ENCODE measurements around the gene COQ4.
A peak's percentile ranks its signal among the peaks of the same experiment; 100 is the strongest.
"Not testable (repeated sequence)": the region's sequence is repeated elsewhere in the genome, so short reads cannot be mapped to it uniquely, and the experiment has no call there.

COQ4 gene

GRCh38 chr9:128322404-128323211, at the start of gene COQ4, which contains the start of gene TRUB2:
COQ4 (plus strand) TSS chr9:128322839; CDS start chr9:128322859, 20 bp downstream.
TRUB2 (minus strand) TSS chr9:128322447; CDS start chr9:128322408, 39 bp downstream.
- DNase-seq = peak; percentile 77

DNA sequence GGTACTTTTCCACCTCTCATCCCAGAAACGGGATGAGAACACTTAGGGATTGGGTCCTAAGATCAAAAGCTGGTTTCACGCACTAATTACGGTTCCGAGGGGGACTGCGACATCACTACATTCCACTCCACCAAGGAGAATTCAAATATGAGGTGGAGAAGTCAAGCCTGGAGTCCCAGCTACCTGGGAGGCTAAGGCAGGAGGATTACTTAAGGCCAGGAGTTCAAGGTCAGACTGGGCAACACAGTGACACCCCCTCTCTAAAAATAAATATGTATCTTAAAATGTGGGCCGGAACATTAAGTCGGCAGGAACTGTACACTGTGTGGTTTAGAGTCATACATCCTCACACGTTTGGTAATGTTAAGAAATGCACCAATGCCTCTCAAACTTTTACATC, 48.4 kb upstream of the COQ4 start:
- DNase-seq = no peak

GRCh38 chr9:128275198-128276007, 47.2 kb upstream of the COQ4 start, which contains the start of gene GOLGA2:
GOLGA2 (minus strand) TSS chr9:128276007; CDS start chr9:128275976, 31 bp downstream.
- DNase-seq = no peak

DNA sequence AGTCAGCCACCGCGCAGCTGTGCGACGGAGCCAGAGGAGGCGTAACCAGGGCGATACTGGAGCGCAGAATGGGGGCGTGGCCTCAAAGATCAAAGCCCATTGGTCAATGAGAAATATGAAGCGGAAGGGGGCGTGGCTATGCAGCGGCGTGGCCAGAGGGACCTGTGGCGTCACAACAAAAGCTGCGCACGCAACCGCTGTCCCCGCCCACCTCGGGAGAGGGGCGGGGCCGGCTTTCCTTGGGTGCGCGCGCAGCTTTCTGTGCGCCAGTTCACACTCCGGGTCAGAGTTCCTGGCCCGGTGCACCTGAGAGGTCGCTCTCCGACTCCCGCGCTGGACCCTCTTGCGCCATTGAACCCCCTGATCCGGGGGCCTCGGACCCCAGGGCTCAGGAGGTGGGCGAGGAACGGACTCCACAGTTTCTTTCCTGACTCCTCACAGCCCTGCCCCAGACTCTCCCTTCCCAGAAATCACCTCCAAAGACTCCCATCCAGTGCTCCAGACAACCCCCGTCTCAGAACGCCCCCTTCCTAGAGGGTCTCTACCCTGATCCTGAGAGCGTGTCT, 46.5 kb upstream of the COQ4 start, which contains the start of gene SWI5:
Gene SWI5, plus strand, starts transcription at position 269 of the 566 bp plus-strand sequence.
- peak; percentile 98 for DNase-seq

- DNase-seq = no peak
These were observed 45.9 kb upstream of the COQ4 start for GRCh38 chr9:128276574-128277270.

DNA sequence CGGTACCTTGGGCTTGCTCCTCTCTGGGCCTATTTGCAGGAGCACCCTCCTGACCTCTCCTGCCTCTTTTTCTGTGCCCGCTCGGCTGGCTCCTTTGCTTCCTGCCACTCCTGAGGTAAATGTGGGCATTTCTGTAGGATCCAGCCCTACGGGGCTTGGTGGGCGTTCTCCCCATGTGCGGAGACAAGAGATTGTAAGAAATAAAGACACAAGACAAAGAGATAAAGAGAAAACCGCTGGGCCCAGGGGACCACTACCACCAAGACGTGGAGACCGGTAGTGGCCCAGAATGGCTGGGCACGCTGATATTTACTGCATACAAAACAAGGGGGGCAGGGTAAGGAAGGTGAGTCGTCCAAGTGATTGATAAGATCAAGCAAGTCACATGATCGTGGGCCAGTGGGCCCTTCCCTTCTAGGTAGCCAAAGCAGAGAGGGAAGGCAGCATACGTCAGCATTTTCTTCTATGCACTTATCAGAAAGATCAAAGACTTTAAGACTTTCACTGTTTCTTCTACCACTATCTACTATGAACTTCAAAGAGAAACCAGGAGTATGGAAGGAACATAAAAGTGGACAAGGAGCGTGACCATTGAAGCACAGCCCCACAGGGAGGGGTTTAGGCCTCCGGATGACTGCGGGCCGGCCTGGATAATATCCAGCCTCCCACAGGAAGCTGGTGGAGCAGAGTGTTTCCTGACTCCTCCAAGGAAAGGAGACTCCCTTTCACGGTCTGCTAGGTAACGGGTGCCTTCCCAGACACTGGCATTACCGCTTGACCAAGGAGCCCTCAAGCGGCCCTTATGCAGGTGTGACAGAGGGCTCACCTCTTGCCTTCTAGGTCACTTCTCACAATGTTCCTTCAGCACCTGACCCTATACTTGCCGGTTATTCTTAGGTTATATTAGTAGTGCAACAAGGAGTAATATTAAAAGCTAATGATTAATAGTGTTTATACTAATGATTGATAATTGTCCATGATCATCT, 43.3 kb upstream of the COQ4 start:
- DNase-seq = not testable (repeated sequence)

- DNase-seq = no peak
These were observed 42.5 kb upstream of the COQ4 start for GRCh38 chr9:128280084-128280622.

DNA sequence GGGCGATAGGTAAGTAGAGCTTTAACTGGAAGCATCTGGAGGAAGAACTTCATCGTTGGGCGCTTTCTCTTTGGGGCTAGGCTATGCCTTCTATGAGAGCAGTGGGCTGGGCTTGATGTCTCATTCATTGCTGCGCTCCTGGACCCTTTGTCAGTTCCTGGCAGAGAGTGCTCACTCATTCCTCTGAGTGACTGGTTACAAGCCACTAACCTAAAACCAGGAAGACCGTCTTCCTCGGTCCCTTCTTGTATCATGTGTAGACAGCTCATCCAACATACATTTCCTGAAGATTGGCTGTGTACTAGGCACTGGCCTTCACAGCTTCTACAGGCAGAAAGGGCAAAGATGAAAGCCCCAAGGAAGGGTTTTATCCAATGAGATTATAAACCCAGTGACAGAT, 40.1 kb upstream of the COQ4 start:
- DNase-seq = no peak

- DNase-seq = no peak
These were observed 37.4 kb upstream of the COQ4 start for GRCh38 chr9:128285033-128285784.

DNA sequence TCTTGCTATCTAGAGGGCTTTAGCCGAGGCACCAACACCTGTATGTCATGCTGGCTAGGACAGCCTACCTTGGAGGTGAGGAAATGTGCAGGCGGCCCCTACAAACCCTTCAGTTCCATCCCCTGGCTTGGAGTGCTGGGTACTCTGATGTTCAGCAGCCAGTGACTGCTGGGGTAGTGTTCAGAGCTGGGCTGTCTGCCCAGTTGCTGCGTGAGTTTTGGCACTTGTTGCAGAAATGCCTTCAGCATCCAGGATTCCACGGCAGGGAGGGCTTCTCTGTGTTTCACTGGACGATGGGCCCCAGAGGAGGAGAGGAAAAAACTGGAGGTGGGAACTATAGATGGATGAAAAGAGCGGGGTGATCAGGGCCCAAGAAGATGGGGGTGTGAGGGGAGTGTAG, 36.2 kb upstream of the COQ4 start:
- no peak for DNase-seq

GRCh38 chr9:128288273-128289004, 34.2 kb upstream of the COQ4 start:
- no peak for DNase-seq

GRCh38 chr9:128292009-128292408, 30.6 kb upstream of the COQ4 start:
- DNase-seq = no peak

DNA sequence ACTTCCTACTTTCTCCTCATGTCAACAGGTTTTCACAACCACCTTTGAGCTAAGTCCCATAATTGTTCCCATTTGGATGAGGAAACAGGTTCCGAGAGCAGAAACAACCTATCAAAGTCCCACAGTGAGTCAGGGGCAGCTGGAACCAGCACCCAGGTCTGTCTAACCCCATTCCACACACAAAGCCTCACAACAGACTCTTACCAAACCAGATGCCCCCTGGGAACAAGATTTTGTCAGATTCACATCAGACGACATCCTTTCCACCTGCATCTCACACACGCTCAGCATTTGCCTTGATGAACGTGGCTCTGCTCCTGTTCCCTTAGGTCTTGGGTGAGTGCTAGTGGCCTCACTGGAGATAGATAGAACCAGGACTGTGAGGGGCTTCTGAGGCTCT, 29.5 kb upstream of the COQ4 start:
- DNase-seq = no peak

DNA sequence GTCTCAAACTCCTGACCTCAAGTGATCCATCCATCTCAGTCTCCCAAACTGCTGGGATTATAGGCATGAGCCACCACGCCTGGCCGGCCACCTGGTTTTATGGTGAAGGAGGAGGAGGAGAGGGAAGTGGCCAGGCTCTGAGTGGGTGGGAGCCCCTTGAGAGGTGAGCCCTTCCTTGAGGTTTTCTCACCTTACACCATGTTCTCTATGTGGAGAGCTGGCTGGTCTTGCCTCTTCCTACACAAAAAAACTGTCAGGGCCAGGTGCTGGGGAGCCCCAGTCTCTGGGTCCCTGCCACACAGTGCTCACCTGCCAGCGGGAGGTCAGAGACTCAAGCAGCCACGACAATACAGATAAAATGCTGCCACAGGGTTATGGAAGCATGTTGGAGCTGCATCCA, 28.5 kb upstream of the COQ4 start:
- no peak for DNase-seq

GRCh38 chr9:128296340-128297220, 26.1 kb upstream of the COQ4 start:
- no peak for DNase-seq

- no peak for DNase-seq
These were observed 25.3 kb upstream of the COQ4 start for GRCh38 chr9:128297221-128297773.

DNA sequence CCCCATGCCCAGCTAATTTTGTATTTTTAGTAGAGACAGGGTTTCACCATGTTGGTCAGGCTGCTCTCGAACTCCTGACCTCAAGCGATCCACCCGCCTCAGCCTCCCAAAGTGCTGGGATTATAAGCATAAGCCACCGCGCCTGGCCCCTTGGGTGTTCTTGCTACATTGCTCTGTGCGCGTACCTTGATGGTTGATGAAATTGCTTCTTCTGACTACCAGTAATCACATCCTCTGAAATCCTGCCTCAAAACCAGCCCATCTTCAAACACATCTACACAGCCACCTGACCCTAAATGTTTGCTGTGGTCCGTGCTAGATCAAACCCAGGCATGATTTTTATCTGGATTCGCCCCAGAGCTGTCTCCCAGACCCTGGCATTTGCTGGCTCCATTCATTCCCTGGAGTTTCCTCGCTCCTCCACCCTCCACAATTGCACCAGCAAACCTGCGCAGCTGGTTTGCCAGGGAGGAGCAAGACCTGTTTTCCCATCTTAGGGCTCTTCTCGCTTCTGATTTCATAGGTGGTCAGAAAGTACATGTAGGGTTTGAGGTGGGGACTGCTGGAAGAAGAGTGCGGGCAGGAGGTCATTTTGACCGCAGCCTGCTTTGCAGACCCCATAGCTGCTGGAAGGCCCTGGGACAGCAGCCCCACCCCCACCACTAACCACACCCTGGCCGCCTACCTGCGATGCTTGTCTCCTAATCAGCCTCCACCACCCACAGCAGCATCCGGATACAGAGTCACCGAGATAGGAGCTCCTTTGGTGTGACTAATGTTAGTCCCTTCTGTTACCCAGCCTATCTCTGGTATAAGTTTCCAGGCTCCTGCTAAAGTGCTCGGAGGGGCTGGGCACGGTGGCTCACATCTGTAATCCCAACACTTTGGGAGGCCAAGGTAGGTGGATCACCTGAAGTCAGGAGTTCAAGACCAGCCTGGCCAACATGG, 23.8 kb upstream of the COQ4 start:
- no peak for DNase-seq

Data from NCI-H1694 (cell line).